Fibroblast of upper back skin (primary cell): ENCODE measurements around the gene VMP1.
"Not testable (repeated sequence)": the region's sequence is repeated elsewhere in the genome, so short reads cannot be mapped to it uniquely, and the experiment has no call there.

Experiments
- DNase-seq: peaks from one replicate; pipeline ENCODE4 v3.0.0-alpha.2; 2013

VMP1 gene

DNA sequence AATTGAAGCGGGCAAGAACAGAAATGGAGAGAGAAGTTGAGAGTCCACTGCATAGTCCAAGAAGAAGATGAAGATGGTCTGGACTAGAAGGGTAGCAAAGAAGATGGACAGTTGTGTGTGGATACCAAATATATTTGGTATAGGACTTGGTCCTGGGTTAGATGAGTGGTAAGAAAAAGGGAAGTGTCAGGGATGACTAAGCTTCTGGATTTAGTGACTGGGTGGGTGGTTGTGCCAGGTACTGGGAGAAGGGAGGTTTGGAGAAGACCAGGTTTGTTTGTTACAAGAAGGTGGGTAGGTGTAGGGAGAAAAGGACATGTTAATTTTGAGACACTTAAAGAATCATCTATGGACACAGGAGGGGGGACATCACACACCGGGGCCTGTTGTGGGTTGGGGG lies 5.4 kb downstream of the VMP1 start:
- DNase-seq: no peak

DNA sequence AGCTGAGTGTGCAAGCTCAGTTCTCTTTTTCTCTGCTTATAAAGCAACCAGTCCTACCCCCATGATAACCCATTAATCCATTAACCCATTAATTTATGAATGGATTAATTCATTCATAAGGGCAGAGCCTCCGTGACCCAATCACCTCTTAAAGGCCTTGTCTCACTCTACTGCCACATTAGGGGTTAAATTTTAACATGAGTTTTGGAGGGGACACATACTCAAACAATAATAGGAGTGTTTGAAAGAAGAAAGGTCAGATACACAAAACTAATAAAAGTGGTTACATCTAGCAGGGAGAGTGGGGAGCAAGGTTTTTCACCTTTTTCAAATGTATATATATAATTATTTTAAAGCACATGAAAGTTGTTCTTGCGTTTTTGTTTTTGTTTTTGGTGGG lies 6.8 kb downstream of the VMP1 start:
- no peak for DNase-seq

DNA sequence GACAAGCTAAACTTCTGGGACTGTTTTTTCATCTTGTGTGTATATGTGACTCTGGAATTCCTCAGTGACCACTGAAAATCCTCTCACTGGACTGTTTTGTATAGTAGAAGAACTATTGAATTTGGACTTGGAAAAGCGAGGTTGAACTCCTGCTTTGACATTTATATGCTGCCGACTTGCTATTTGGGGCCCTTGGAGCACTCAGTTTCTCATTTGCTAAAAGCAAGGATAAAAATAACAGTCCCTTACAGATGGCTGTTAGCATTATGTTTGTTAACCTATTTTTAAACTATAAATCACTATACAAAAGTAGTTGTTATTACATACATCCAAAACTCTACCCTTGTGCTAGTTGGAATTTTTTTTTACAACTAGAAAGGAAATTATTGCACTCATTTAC lies 9.0 kb downstream of the VMP1 start:
- no peak for DNase-seq

DNA sequence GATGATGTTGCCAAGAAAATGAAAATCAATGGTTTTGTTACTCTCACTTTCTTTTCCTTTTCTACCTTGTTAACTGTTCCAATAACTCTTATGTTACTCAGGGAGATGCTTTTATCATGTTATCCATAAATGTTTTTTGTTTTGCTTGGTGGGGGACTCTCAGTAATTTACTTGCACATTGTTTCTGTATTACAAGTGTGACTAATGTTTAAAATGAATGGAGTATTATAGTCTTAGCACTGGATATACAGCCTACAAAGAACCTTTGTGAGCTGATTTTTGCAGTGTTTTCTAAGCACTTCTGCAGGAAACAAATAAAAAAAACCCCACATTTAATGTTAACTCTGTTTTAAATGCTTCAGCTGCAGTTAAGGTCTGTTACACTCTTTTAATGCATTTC lies 12.1 kb downstream of the VMP1 start:
- DNase-seq: no peak

DNA sequence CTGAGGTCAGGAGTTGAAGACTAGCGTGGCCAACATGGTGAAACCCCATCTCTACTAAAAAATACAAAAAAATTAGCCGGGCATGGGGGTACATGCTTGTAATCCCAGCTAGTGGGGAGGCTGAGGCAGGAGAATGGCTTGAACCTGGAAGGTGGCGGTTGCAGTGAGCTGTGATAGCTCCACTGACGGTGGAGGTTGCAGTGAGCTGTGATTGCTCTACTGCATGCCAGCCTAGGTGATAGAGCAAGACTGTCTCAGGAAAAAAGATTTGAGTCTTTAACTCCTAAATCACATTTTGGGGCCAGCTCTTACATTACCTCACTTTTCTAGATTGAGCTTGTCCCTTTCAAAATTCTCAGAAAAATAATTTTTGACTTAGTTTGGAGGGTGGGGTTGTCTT lies 15.2 kb downstream of the VMP1 start:
- DNase-seq: no peak

DNA sequence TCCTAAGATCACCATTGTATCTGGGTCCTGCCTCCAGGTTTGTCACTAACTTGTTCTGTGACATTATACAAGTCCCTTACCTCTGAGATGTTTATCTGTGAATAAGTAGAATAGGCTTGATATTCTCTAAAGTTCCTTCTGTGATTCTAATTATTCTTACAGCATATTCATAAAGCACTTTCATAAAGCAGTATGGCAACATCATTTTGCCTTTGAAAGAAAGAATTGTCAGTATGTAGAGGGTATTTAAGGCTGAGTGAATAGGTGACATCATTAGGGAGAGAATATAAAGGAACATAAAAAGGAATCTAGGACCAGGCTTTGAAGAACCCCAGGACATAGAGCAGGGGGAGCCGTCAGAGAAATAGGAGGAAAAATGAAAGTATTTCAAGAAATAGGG lies 15.6 kb downstream of the VMP1 start:
- DNase-seq: no peak

DNA sequence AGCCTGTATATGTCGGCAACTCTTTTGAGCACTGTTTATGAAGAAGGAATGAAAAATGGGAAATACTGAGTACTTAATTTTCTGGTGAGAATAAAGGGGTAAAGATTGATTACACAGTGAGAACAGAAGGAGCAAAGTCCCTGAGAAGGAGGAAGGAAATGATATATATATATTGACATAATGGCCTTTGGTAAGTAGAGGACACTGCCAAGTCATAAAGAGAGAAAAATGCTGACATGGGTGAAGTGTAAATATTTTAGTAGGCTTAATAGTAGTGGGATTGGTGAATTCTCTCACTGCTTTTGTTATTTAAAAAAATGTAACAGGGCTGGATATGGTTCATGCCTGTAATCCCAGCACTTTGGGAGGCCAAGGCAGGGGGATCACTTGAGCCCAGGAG lies 16.2 kb downstream of the VMP1 start:
- DNase-seq: no peak

DNA sequence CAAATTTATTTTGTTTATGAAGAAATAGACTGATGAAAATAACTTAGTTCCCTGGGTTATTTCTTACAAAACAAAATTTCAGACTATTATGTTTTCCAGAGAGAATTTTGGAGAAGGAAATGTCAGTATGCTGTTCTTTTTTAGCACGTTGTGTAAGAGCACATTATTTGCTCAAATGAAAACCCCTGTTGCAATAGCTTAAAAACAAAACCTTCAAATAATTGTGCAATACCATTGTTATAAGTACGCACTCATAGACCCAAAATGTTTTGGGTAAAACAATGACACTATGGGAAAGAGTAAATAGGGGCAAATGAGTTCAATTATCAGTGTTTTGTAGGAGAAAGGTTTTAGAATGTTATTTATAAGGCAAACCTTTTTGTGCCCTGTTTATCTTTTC lies 18.2 kb downstream of the VMP1 start:
- no peak for DNase-seq

DNA sequence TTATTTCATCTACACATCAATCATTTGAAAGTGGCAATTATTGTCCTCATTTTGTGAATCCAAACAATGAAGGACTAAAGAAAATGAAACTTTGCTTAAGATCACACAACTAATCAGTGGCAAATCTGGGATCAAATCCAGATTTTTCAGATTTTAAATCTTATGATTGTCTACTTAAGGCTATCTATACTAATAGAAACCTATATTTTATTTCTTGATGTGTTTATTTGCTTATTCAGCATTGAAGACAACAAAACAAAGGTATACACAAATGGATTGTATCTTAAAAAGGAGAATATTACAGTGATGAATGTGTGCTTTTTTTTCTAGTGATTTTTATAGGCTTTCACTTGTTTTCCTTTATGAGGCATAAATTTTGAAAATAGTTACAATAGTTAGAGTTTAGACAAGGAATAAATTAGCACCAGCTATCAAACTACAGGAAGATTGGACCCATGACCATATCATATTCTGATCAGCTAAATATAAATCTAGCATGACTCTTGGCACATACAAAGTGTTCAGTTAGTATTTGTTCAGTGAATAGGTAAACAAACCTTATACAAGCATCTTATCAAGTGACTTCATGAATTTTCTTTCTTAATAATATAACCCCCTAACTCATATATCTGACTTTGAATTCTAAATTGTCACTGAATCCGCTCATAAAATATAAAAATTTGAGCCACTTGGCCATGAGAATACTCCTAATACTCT lies 20.5 kb downstream of the VMP1 start:
- no peak for DNase-seq

DNA sequence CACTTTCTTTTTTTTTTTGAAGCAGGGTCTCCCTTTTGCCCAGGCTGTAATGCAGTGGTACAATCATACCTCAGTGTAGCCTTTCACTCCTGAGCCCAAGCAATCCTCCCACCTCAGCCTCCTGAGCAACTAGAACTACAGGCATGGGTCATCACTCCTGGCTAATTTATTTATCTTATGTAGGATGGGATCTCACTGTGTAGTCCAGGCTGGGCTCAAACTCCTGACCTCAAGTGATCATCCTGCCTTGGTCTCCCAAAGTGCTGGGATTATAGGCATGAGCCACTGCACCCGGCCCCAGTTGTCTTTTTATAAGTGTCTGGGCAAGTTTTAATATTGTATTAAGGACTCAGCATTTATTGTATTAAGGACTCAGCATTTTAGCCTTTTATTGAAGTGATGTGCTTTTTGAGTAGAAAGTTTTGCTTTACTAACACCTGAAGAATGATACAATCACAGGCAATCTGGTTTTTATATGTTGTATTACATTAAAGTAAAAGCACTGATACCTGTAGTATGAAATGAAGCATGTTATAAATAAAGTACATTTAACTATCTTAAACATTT lies 22.9 kb downstream of the VMP1 start:
- no peak for DNase-seq

DNA sequence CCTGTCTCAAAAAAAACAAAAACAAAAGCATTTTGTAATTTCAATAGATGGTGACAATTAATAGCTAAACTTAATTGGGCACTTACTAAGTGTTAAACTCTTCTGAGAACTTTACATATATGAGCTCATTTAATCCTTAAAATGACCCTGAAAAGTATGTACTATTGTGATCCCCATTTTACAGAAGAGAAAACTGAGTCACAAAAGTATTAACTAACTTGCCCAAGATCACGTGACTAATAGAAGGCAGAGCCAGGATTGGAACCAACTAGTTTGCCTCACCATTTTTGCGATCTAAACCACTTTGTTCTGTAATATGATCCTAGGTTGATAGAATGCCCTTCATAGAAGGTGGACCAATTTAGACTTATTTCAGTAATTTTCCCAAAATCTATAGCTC lies 26.2 kb downstream of the VMP1 start:
- DNase-seq: no peak

DNA sequence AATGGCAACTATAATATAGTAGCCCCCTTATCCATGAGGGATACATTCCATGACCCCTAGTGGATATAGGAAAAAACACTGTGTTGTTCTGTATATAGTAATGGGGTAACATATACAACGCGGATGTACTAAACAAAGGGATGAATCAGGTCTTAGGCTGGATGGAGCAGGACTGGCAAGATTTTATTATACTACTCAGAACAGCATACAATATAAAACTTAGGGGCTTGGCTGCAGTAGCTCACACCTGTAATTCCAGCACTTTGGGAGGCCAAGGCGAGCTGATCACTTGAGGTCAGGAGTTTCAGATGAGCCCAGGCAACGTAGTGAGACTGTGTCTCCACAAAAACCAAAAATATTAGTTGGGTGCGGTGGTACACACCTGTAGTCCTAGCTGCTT lies 26.8 kb downstream of the VMP1 start:
- DNase-seq: no peak

DNA sequence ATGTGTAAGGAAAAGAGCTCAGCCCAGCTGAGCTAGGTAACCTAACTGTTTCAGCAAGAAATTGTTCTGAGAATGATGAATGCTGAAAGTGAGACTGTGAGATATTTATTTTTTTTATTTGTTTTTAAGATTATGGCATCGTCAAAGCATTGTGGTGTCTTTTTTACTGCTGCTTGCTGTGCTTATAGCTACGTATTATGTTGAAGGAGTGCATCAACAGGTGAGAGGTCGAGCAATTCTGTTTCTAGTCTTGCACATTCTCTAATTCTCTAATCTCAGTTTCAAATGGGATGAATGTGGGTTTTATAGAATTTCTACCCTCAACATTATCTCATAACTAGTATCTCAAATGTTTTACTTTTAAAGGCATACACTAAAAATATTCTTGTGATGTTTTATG lies 29.9 kb downstream of the VMP1 start:
- no peak for DNase-seq

DNA sequence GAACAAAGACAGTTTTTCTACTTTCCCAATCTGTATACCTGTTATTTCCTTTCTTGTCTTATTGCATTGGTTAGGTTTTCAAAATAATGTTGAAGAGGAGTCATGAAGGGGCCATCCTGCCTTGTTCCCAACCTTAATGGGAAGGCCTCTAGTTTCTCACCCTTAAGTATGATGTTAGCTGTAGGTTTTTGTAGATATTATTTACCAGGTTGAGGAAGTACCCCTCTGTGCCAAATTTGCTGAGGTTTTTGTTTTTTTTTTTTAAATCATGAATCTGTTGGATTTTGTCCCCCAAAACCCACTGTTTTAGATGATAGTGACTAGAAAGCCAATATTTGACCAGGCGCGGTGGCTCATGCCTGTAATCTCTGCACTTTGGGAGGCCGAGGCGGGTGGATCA lies 36.4 kb downstream of the VMP1 start:
- DNase-seq: no peak

DNA sequence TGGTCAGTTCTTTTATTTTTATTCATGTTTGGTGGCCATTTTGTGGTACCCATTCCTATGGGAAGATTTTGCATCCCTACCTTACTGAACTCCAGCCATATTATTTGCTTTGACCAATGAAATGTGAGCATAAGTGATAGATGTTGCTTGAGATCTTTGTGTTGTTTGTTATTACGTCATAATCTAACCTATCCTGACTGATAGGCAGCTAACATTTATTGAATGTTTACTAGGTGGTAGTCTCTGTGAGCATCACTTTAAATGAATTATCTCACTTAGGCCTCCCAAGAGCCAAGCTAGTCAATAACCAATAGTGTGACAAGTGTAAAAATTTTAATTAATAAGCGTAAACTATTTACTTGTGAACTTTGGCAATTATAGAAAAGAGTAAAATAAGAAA lies 37.6 kb downstream of the VMP1 start:
- no peak for DNase-seq

DNA sequence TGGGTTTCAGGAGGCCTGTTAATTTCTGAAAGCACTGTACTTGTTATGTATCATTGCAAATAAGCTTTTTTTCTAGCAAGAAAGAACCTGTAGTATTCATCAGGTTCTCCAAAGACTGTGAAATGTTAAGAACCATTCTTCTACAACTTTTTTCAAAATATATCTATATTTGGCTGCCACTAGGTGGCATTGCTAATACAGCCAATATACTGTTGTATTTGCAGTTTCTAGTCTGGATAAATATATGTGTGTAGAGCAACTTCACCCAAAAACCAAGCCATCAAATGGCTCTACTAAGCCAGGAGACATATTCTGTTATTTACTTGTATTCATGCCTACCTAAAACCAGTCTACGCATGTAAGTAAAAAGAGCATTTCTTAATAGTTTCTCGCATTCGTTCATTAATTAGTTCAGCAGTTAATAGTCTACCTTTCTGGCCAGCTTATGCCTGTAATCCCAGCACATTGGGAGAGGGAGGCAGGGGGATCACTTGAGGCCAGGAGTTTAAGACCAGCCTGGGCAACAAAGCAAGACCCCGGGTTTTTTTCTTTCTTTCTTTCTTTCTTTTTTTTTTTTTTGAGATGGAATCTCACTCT lies 39.5 kb downstream of the VMP1 start:
- DNase-seq: peak; percentile 63

DNA sequence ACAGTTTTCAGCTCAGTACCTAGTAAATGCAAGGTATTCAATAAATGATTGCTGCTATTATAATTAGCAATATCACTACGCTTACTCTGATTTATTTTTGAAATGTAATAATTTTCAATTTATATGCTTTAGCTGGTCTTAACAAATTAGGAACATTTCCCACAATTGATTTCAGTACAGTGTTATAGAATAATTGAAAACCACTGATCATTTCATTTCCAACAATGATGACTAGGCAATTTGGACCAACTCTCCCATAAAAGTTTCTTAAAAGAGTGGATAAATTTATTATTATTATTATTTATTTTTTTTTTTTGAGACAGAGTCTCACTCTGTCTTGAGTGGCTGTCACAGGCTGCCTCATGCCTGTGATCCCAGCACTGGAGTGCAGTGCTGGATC lies 41.1 kb downstream of the VMP1 start:
- no peak for DNase-seq

DNA sequence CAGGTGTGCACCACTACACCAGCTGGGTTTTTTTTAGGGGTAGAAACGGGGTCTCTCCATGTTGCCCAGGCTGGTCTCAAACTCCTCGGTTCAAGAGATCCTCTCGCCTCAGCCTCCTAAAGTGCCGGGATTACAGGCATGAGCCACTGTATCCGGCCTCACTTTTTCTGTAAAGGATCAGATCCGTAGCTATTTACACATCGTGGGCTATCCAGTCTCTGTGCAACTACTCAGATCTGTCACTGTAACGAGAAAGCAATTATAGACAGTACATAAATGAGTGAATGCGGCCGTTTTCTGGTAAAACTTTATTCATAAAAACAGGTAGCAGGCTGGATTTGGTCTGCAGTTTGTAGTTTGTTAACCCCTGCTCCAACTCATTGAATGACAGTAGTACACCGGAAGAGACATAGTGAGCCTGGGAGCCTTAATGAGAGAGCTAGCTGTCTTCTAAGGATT lies 44.5 kb downstream of the VMP1 start:
- no peak for DNase-seq

DNA sequence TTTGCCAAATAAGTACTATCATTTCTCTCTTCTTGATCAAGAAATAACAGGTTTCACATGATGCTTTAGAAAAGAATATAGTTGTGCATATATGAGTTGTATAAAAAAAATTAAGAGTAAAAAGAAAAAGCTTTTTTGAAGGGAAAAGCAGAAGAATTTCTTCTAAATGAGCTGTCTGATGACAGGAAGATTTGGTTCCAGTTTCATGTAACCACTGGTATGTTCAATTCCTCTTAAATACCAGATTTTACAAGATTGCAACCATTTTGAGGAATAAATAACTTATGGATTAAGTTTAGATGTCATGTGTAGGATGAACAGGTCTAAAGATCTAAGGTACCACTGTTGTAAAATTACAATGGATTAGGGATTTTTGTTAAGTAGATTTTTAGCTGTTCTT lies 45.0 kb downstream of the VMP1 start:
- peak; percentile 62 for DNase-seq

DNA sequence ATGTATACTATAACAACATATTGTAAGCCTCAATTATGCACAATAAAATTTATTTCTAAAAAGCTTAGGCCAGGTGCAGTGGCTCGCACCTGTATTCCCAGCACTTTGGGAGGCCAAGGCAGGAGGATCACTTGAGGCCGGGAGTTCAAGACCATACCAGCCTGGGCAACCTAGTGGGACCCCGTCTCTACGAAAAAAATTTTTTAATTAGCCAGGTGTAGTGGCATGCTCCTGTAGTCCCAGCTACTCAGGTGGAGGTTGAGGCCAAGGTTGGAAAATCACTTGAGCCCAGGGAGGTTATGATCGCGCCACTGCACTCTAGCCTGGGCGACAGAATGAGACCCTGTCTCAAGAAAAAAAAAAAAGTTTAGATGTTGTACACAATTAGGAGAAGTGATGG lies 45.5 kb downstream of the VMP1 start:
- no peak for DNase-seq

DNA sequence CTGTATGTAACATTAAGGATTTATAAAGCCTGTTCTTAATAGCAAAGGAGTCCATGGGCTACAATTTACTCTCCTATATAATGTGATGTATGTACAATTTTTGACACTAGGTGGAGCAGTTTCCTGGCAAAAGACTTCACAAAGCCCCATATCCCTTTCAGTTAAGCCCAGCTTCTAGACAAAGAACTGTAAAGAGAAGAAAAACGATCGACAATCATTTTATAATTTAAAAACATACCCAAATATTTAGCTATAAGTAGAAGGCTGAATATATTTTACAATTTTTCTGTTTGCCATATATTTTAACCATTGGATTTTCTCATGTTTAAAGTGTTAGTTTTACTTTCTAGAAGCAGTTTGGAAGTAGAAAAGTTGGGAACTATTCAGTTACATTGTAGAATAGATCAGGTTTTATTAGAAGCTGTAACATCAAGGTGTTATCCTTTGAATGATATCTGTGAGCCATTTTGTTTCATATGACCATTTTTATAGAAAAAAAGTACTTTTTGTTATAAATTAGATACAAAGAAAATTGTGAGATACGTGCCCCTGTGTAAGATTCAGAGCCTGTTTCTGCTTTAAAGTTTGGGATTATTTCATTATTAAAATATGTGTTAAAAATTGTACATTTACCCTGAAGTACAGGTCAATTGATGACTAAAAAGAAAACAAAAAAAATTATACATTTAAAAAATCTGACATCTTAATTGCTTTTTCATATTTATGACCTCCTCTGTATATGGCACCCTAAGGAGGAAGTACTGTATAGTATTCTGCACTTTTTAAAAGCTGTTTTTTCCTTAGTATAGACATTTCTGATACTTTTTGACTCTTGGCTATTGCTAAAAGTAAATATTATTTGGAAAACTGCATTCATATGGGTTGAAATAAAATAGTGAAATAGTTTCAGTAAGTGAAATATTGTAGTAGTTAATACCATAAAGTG lies 46.3 kb downstream of the VMP1 start:
- peak; percentile 92 for DNase-seq

DNA sequence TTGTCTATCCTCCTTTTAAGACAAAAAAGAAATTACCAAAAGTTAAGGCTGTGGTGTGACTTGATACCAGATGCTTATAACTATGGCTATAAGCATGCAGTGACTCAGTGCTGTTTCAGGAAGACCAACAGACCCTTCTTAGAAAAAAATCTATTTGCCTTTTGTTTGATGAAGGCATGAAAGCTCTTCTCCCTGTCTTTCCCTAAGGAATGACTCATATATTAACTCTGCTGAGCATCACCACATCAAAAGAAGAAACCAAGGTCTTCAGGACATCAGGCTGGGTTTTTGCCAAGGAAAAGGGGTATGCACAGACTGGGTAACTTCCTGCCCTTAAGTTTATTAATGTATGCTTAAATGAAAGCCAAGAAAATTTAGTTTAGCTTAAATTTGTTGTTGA lies 47.1 kb downstream of the VMP1 start:
- peak; percentile 99 for DNase-seq

DNA sequence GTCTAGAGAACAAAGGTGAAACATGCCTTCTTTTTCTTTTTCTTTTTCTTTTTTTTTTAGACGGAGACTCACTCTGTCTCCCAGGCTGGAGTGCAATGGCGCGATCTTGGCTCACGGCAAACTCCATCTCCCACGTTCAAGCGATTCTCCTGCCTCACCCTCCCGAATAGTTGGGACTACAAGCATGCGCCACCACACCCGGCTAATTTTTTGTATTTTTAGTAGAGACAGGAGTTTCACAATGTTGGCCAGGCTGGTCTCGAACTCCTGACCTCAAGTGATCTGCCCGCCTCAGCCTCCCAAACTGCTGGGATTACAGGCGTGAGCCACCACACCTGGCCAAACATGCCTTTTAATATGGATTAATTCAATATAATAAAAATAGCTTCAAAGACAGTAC lies 47.6 kb downstream of the VMP1 start:
- DNase-seq: not testable (repeated sequence)
